ENCODE results near the gene ADPRM.
A peak's percentile ranks its signal among the peaks of the same experiment; 100 is the strongest.
"Not testable (repeated sequence)": the region's sequence is repeated elsewhere in the genome, so short reads cannot be mapped to it uniquely, and the experiment has no call there.

Gene ADPRM

GRCh38 chr17:10697092-10698081, at the start of gene ADPRM, which contains the start of gene SCO1:
ADPRM (plus strand) TSS chr17:10697594; CDS start chr17:10704927, 7,333 bp downstream.
SCO1 (minus strand) TSS chr17:10697533; CDS start chr17:10697507, 26 bp downstream.
- peak; percentile 91 for DNase-seq

GRCh38 chr17:10648381-10648780, 49.0 kb upstream of the ADPRM start:
- no peak for DNase-seq

- no peak for DNase-seq
Observed at GRCh38 chr17:10648956-10649355, 48.4 kb upstream of the ADPRM start.

GRCh38 chr17:10649602-10650001, 47.8 kb upstream of the ADPRM start:
- no peak for DNase-seq

- DNase-seq: no peak
Observed at GRCh38 chr17:10651927-10652326, 45.5 kb upstream of the ADPRM start.

- no peak for DNase-seq
Observed at GRCh38 chr17:10652984-10653659, 44.3 kb upstream of the ADPRM start.

- no peak for DNase-seq
Observed at GRCh38 chr17:10653987-10654386, 43.4 kb upstream of the ADPRM start.

- no peak for DNase-seq
Observed at GRCh38 chr17:10657148-10657547, 40.2 kb upstream of the ADPRM start, which contains the start of gene MYH3. MYH3 (minus strand) TSS chr17:10657309; CDS start chr17:10655064, 2,245 bp downstream.

- no peak for DNase-seq
Observed at GRCh38 chr17:10657879-10658278, 39.5 kb upstream of the ADPRM start.

- no peak for DNase-seq
Observed at GRCh38 chr17:10661437-10661836, 36.0 kb upstream of the ADPRM start.

DNA sequence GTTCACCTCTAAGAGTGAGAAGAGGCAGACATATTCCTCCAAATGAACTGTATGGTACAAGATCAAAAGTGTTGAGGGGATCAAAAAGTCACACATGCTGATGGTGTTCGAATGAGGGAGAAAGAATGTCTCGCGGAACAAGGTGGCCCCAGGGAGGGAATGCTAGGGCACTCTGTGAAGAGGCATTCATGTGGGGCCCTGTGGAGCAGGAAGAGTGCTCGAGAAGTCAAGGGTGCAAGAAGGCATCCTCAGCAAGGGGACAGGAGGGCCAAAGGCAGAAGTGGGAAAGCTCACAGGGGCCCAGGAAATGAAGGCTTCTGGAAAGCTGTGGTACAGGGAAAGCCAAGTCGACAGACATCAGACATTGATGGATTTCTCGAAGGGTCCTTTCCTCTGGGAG, 34.2 kb upstream of the ADPRM start:
- DNase-seq: no peak

GRCh38 chr17:10664571-10664970, 32.8 kb upstream of the ADPRM start:
- DNase-seq: no peak

- DNase-seq: no peak
Observed at GRCh38 chr17:10666906-10667305, 30.5 kb upstream of the ADPRM start.

DNA sequence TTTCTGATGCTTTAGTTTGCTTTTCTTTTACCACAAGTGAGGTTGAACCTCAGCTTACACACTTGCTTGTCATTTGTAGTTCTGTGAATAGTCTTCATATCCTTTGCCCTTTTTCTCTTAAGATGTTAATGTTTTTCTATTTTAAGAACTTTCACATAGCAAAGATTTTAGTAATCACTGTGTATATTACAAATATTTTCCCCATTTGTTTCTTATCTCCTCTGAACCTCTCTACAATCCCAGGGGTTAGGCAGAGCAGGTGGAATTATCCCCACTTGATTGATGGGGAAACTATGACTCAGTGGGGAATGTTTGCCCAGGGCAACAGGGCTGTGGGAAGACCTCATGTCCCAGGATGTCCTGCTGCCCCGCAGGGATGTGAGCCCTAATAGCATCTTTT, 28.6 kb upstream of the ADPRM start:
- no peak for DNase-seq

GRCh38 chr17:10673312-10673711, 24.1 kb upstream of the ADPRM start:
- DNase-seq: no peak

GRCh38 chr17:10674704-10675103, 22.7 kb upstream of the ADPRM start:
- DNase-seq: no peak

DNA sequence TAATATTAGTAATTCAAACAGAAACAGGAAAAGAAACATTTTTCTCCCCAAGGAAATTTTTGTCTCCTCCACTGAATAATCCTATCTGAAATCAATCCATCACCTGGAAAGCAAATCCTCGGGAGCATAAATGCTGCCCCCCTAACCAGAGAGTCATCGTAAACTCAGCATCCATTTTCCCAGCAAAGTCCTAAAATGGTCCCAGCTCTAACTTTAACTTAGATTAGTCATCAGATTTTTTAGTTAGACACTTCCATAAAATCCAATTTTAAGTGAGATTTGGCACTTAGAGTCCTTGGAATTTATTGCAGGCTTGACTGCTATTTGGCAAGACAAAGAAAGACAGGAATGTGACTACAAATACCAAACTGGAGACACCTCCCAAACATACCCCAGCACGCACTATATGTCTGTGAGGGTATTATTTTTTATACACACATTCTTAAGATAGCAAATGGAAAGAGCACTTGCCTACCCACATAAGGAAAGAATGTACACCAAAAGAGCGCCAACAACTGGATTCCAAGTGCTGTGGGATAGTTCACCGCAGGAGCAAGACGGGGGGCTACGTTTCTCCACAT, 15.4 kb upstream of the ADPRM start:
- no peak for DNase-seq

DNA sequence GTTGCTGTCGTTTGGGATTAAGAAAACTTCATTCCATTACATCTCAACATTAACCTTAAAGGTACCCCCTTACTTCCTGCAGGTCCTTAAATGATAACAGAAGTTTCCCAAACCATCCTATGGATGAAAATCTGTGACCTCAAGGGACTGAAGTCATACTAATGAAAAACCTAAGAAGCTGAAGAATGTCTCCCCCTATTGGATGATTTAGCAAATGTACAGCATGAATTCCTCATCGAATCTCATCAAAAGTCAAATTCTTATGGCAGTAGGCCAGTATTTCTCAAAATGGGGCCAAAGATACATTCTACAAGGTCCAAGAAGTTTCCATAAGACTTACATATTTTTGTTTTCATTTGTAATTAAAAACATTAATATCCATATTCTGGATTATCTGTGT, 13.5 kb upstream of the ADPRM start:
- DNase-seq: no peak

DNA sequence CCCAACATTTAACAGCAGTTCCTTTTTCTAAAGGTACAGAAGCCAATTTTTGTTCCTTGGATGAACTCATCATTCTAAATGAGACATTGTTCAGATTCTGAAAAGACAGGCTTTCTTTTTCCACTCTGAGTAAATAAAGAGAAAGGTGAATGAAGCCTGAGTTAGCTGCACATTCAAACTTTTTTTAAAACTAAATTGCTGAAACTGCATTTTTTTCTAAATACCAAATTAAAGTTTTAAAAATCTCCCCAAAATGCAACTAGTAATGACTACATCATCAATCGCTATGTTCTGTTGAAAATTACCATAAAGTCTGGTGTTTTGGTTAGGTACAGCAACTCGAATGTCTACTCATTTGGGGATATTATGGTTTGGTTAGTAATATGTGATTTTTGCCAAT, 9.9 kb upstream of the ADPRM start:
- DNase-seq: no peak

GRCh38 chr17:10695875-10696407, 1.5 kb upstream of the ADPRM start:
- not testable (repeated sequence) for DNase-seq

GRCh38 chr17:10698096-10698818, 863 bp downstream of the ADPRM start:
- DNase-seq: no peak

DNA sequence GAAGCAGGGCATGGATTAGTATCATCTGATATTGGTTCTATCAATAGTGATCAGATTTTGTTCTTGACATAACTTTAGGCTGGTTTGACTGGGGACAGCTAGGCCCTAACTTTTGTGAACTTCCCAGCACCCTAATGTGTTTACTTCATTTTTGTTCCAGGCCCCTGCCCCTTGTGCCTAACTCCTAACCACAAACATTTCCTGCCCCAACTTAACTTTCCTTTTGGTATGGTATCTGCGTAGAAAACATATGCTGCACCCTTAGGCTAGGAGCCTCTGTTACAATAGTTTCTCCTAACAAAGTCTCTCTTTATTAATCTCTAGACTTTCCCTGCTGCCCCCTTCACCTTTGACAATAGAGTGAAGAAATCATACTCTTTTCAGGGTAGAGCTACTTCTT, 2.5 kb downstream of the ADPRM start:
- DNase-seq: no peak
